SK-N-SH (cell line): ENCODE measurements around the gene PARP8.

Source experiments
- EP300 ChIP-seq, 2 experiments: IDR thresholded peaks; 2 replicates each; pipeline versions ENCODE4 v1.4.0 to v1.6.1; 2012; ENCODE audit warnings: borderline replicate concordance in 1 of 2, low read depth in 1 of 2, low read length in 1 of 2
- EZH2phosphoT487 ChIP-seq: fragments of 200-600 bp; sonication (generic); IDR thresholded peaks from 2 replicates; pipeline ENCODE4 v1.6.1; 2017; ENCODE audit warnings: low read depth, mixed run types, mild to moderate bottlenecking, antibody characterized with exemption, moderate library complexity, borderline replicate concordance
- GABPA ChIP-seq: IDR thresholded peaks from 2 replicates; pipeline ENCODE4 v1.4.0; 2012; ENCODE audit warnings: low read depth, mild to moderate bottlenecking
- MEF2A ChIP-seq: IDR thresholded peaks from 2 replicates; pipeline ENCODE4 v1.4.0; 2012; ENCODE audit warnings: low read depth, borderline replicate concordance
- NFIC ChIP-seq: IDR thresholded peaks from 2 replicates; pipeline ENCODE4 v1.4.0; 2012; ENCODE audit warnings: borderline replicate concordance
- NRF1 ChIP-seq: IDR thresholded peaks from 2 replicates; pipeline ENCODE4 v1.6.1; 2012; ENCODE audit warnings: low read depth, mild to moderate bottlenecking, low read length
- POLR2AphosphoS5 ChIP-seq: IDR thresholded peaks from 2 replicates; pipeline ENCODE4 v1.6.1; 2012; ENCODE audit warnings: low read depth, low read length
- SIN3A ChIP-seq: IDR thresholded peaks from 2 replicates; pipeline ENCODE4 v1.6.1; 2012; ENCODE audit warnings: low read depth, mild to moderate bottlenecking, low read length, moderate library complexity, borderline replicate concordance
- SMC3 ChIP-seq: IDR thresholded peaks from 2 replicates; pipeline ENCODE4 v1.6.1; 2012; ENCODE audit warnings: low read depth, low read length, improper control_type of control experiment
- TAF1 ChIP-seq: IDR thresholded peaks from 2 replicates; pipeline ENCODE4 v1.6.1; 2012; ENCODE audit warnings: low read depth, mild to moderate bottlenecking, low read length, moderate library complexity, borderline replicate concordance
- TEAD4 ChIP-seq: IDR thresholded peaks from 2 replicates; pipeline ENCODE4 v1.4.0; 2012; ENCODE audit warnings: mild to moderate bottlenecking, borderline replicate concordance; ENCODE audit not compliant: insufficient read depth
- TF ChIP-seq, protein P1 (sequence below): fragments of 200-600 bp; sonication (generic); IDR thresholded peaks from 2 replicates; pipeline ENCODE4 v1.6.1; 2017; ENCODE audit warnings: antibody characterized with exemption, mild to moderate bottlenecking, moderate library complexity
- TF ChIP-seq, protein P2 (sequence below): fragments of 150-350 bp; IDR thresholded peaks from 2 replicates; pipeline ENCODE4 v1.6.1; 2017; ENCODE audit warnings: antibody characterized with exemption, low read length, low read depth, borderline replicate concordance
- TF ChIP-seq, protein P3 (sequence below): IDR thresholded peaks from 2 replicates; pipeline ENCODE4 v1.6.1; 2012; ENCODE audit warnings: mild to moderate bottlenecking, low read depth, low read length, moderate library complexity

DNA sequence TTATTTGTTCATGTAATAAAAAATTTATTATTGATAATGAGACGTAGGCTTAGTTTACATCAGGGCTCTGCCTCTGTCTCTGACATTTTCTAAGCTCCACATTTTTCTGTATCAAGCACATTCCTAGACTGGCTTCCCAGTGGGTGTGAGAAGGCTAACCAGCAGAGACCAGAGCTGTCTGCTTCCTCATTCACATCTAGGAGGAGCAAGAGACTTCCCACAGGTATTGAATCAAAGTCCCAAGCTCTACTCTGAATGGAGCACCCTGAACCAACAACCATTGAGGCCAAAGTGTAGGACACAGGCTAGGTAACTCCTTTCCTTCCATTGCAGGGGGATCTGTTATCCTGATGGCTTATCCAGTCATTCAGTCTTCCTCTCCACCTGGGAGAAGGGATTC is 72.4 kb downstream of the PARP8 start:
- TF ChIP-seq TEAD4: no peak
- TF ChIP-seq, protein P1, sequence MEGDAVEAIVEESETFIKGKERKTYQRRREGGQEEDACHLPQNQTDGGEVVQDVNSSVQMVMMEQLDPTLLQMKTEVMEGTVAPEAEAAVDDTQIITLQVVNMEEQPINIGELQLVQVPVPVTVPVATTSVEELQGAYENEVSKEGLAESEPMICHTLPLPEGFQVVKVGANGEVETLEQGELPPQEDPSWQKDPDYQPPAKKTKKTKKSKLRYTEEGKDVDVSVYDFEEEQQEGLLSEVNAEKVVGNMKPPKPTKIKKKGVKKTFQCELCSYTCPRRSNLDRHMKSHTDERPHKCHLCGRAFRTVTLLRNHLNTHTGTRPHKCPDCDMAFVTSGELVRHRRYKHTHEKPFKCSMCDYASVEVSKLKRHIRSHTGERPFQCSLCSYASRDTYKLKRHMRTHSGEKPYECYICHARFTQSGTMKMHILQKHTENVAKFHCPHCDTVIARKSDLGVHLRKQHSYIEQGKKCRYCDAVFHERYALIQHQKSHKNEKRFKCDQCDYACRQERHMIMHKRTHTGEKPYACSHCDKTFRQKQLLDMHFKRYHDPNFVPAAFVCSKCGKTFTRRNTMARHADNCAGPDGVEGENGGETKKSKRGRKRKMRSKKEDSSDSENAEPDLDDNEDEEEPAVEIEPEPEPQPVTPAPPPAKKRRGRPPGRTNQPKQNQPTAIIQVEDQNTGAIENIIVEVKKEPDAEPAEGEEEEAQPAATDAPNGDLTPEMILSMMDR: no peak
- no peak for TF ChIP-seq EZH2phosphoT487
- TF ChIP-seq TAF1: no peak
- no peak for TF ChIP-seq EP300 (IDR thresholded peaks at IDR 0.05; ENCODE audit: borderline replicate concordance in 1 of 2, low read depth in 1 of 2, low read length in 1 of 2)
- no peak for TF ChIP-seq SIN3A
- no peak for TF ChIP-seq GABPA
- TF ChIP-seq SMC3: no peak
- TF ChIP-seq POLR2AphosphoS5: no peak
- TF ChIP-seq, protein P2, sequence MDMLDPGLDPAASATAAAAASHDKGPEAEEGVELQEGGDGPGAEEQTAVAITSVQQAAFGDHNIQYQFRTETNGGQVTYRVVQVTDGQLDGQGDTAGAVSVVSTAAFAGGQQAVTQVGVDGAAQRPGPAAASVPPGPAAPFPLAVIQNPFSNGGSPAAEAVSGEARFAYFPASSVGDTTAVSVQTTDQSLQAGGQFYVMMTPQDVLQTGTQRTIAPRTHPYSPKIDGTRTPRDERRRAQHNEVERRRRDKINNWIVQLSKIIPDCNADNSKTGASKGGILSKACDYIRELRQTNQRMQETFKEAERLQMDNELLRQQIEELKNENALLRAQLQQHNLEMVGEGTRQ: no peak
- no peak for TF ChIP-seq NFIC
- no peak for TF ChIP-seq NRF1
- no peak for TF ChIP-seq MEF2A
- TF ChIP-seq, protein P3, sequence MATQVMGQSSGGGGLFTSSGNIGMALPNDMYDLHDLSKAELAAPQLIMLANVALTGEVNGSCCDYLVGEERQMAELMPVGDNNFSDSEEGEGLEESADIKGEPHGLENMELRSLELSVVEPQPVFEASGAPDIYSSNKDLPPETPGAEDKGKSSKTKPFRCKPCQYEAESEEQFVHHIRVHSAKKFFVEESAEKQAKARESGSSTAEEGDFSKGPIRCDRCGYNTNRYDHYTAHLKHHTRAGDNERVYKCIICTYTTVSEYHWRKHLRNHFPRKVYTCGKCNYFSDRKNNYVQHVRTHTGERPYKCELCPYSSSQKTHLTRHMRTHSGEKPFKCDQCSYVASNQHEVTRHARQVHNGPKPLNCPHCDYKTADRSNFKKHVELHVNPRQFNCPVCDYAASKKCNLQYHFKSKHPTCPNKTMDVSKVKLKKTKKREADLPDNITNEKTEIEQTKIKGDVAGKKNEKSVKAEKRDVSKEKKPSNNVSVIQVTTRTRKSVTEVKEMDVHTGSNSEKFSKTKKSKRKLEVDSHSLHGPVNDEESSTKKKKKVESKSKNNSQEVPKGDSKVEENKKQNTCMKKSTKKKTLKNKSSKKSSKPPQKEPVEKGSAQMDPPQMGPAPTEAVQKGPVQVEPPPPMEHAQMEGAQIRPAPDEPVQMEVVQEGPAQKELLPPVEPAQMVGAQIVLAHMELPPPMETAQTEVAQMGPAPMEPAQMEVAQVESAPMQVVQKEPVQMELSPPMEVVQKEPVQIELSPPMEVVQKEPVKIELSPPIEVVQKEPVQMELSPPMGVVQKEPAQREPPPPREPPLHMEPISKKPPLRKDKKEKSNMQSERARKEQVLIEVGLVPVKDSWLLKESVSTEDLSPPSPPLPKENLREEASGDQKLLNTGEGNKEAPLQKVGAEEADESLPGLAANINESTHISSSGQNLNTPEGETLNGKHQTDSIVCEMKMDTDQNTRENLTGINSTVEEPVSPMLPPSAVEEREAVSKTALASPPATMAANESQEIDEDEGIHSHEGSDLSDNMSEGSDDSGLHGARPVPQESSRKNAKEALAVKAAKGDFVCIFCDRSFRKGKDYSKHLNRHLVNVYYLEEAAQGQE: no peak
